ENCODE measurements around the gene CADM2. TPM values are rescaled to one million over a fixed set of nuclear protein-coding genes. Genes with fewer than 3 reads are reported as not detected.
A peak's percentile ranks its signal among the peaks of the same experiment; 100 is the strongest.

The CADM2 gene
- total RNA-seq, 1 donor, result 5.1 TPM

GRCh38 chr3:85539232-85539631 lies 580.4 kb downstream of the CADM2 start:
- DNase-seq (ENCODE audit: low read depth in 2 of 3, low spot score in 2 of 3), result no peak

- no peak for DNase-seq (ENCODE audit: low read depth in 2 of 3, low spot score in 2 of 3)
Measured at GRCh38 chr3:85554153-85554552, 595.4 kb downstream of the CADM2 start.

- DNase-seq (ENCODE audit: low read depth in 2 of 3, low spot score in 2 of 3), result no peak
Measured at GRCh38 chr3:85560088-85560785, 601.4 kb downstream of the CADM2 start.

GRCh38 chr3:85567071-85567676 lies 608.4 kb downstream of the CADM2 start:
- peak in 2 of 3 donors; percentile 39 to 47 for DNase-seq (ENCODE audit: low read depth in 2 of 3, low spot score in 2 of 3)

- DNase-seq (ENCODE audit: low read depth in 2 of 3, low spot score in 2 of 3), result no peak
Measured at GRCh38 chr3:85570819-85571218, 612.0 kb downstream of the CADM2 start.

GRCh38 chr3:85571835-85572234 lies 613.0 kb downstream of the CADM2 start:
- DNase-seq (ENCODE audit: low read depth in 2 of 3, low spot score in 2 of 3), result no peak

GRCh38 chr3:85572426-85572825 lies 613.6 kb downstream of the CADM2 start:
- no peak for DNase-seq (ENCODE audit: low read depth in 2 of 3, low spot score in 2 of 3)

- DNase-seq (ENCODE audit: low read depth in 2 of 3, low spot score in 2 of 3), result no peak
Measured at GRCh38 chr3:85572978-85573377, 614.2 kb downstream of the CADM2 start.

GRCh38 chr3:85574006-85574705 lies 615.4 kb downstream of the CADM2 start:
- no peak for DNase-seq (ENCODE audit: low read depth in 2 of 3, low spot score in 2 of 3)

GRCh38 chr3:85576091-85576690 lies 617.4 kb downstream of the CADM2 start:
- DNase-seq (ENCODE audit: low read depth in 2 of 3, low spot score in 2 of 3), result peak; percentile 0 to 71 (median 38)

- DNase-seq (ENCODE audit: low read depth in 2 of 3, low spot score in 2 of 3), result no peak
Measured at GRCh38 chr3:85576697-85577200, 618.0 kb downstream of the CADM2 start.

GRCh38 chr3:85584779-85585356 lies 626.1 kb downstream of the CADM2 start:
- peak in 1 of 3 donors; percentile 14 for DNase-seq (ENCODE audit: low read depth in 2 of 3, low spot score in 2 of 3)

GRCh38 chr3:85586018-85586417 lies 627.2 kb downstream of the CADM2 start:
- no peak for DNase-seq (ENCODE audit: low read depth in 2 of 3, low spot score in 2 of 3)

- no peak for DNase-seq (ENCODE audit: low read depth in 2 of 3, low spot score in 2 of 3)
Measured at GRCh38 chr3:85589145-85589544, 630.4 kb downstream of the CADM2 start.

GRCh38 chr3:85591451-85591850 lies 632.7 kb downstream of the CADM2 start:
- DNase-seq (ENCODE audit: low read depth in 2 of 3, low spot score in 2 of 3), result no peak

GRCh38 chr3:85592256-85592655 lies 633.5 kb downstream of the CADM2 start:
- DNase-seq (ENCODE audit: low read depth in 2 of 3, low spot score in 2 of 3), result no peak

GRCh38 chr3:85594676-85595075 lies 635.9 kb downstream of the CADM2 start:
- no peak for DNase-seq (ENCODE audit: low read depth in 2 of 3, low spot score in 2 of 3)

GRCh38 chr3:85603378-85603777 lies 644.6 kb downstream of the CADM2 start:
- no peak for DNase-seq (ENCODE audit: low read depth in 2 of 3, low spot score in 2 of 3)

- DNase-seq (ENCODE audit: low read depth in 2 of 3, low spot score in 2 of 3), result no peak
Measured at GRCh38 chr3:85604641-85605040, 645.9 kb downstream of the CADM2 start.

GRCh38 chr3:85605066-85605465 lies 646.3 kb downstream of the CADM2 start:
- no peak for DNase-seq (ENCODE audit: low read depth in 2 of 3, low spot score in 2 of 3)

- DNase-seq (ENCODE audit: low read depth in 2 of 3, low spot score in 2 of 3), result no peak
Measured at GRCh38 chr3:85626662-85627061, 667.9 kb downstream of the CADM2 start.
